Brain microvascular endothelial cell (primary cell): Measurements from ENCODE around the gene DOCK10.

Source experiments
- DNase-seq: peaks from one replicate; pipeline ENCODE4 v3.0.0-alpha.2; 2020
- H3K27ac ChIP-seq: fragments of 250-450 bp; sonication (Bioruptor Pico); 2 replicates; pipeline ENCODE4 v1.5.1; 2020; ENCODE audit warnings: mild to moderate bottlenecking, moderate library complexity
- H3K27me3 ChIP-seq: fragments of 250-450 bp; sonication (Bioruptor Pico); replicated peaks from 2 replicates; pipeline ENCODE4 v1.5.1; 2020; ENCODE audit warnings: mild to moderate bottlenecking
- H3K36me3 ChIP-seq: fragments of 250-450 bp; sonication (Bioruptor Pico); replicated peaks from 2 replicates; pipeline ENCODE4 v1.5.1; 2020; ENCODE audit warnings: mild to moderate bottlenecking
- H3K4me3 ChIP-seq: 2 replicates; pipeline ENCODE4 v1.5.1; 2011; ENCODE audit warnings: low read depth, mild to moderate bottlenecking, control low read depth, low read length, moderate library complexity
- CTCF ChIP-seq: IDR thresholded peaks from 2 replicates; pipeline ENCODE4 v1.5.1; 2011; ENCODE audit warnings: low read depth, mild to moderate bottlenecking, moderate library complexity, low read length, control low read depth, inconsistent platforms; ENCODE audit errors: missing control alignments
- in situ Hi-C: cut with HindIII; loops from 2 replicates; pipeline ENCODE4 v1.10.0; 2017; ENCODE audit warnings: low sequenced_read_pairs, low pct_ligation_motif_present

Gene DOCK10

DNA sequence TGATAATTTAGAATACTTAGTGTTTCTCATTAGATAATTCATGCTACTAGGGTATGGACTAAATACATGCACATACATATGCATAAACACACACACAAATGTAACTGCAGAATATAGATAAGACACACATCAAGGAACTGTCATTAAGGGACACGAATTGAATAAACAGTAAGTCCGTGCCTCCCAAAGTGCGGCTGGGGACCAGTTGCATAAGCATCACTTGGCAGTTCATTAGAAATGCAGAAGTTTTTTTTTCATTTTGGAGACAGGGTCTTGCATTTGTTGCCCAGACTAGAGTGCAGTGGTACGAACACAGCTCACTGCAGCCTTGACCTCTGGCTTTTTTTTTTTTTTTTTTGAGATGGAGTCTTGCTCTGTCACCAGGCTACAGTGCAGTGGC lies 196.1 kb downstream of the DOCK10 start:
- H3K4me3 ChIP-seq: no peak overlapping the region
- DNase-seq: no peak
- no peaks in the 10 kb centered on the region for H3K27me3 ChIP-seq
- in situ Hi-C loops: no loop called here
- no peak for TF ChIP-seq CTCF
- peaks cover 17% of the 10 kb centered on the region for H3K36me3 ChIP-seq
- H3K27ac ChIP-seq: no peak overlapping the region

DNA sequence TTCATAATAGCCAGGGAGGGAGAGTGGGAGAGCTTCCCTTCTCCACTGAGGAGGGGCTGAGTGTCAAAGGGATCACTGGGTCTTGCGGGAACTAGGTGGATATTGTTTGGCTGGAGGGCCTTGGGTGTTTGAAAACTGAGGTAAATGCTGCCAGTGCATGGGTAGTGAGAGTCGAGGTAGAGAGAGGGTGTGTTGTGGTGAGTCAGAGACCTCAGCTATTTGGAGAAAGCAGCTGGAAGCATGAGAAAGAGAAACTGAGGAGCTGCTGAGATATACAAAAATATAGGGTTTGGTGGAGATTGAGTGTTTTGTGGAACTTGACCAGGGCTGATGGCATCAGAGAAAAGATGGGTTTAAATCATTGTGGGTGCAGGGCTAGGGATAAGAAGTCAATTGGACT lies 199.1 kb downstream of the DOCK10 start:
- in situ Hi-C loops: no loop called here
- peaks cover 20% of the 10 kb centered on the region for H3K36me3 ChIP-seq
- DNase-seq: no peak
- H3K27me3 ChIP-seq: no peaks in the 10 kb centered on the region
- H3K27ac ChIP-seq: no peak overlapping the region
- H3K4me3 ChIP-seq: no peak overlapping the region
- no peak for TF ChIP-seq CTCF

GRCh38 chr2:224841910-224842309 lies 200.4 kb downstream of the DOCK10 start:
- no peak for DNase-seq
- Histone ChIP-seq H3K27ac (no peak overlapping the region), H3K4me3 (no peak overlapping the region), H3K36me3 (peaks cover 20% of the 10 kb centered on the region), H3K27me3 (no peaks in the 10 kb centered on the region)
- no peak for TF ChIP-seq CTCF
- in situ Hi-C loops: no loop called here

DNA sequence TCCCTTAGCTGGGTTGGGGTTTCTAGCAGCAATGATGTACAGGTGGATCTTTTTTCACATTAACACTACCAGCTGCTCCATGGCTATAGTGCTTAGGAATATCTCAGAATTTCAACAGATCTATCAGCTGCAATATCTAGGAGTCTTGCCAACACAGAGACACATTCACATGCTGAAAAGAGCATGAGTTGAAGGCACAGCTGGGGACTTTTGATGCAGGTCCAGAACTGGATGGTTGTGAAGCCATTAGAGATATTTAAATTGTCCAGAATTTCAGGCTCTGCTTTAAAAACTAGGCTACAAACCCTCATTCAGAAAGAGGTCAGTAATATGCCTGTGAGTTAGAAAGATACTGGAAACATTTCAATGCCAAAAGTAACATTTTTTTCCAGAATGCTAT lies 203.9 kb downstream of the DOCK10 start:
- TF ChIP-seq CTCF: no peak
- Histone ChIP-seq H3K27me3 (no peaks in the 10 kb centered on the region), H3K4me3 (no peak overlapping the region), H3K27ac (peak overlapping the region; percentile 51), H3K36me3 (peaks cover 19% of the 10 kb centered on the region)
- in situ Hi-C loops: no loop called here
- peak; percentile 45 for DNase-seq

GRCh38 chr2:224837558-224837957 lies 204.7 kb downstream of the DOCK10 start:
- in situ Hi-C loops: no loop called here
- Histone ChIP-seq H3K36me3 (peaks cover 21% of the 10 kb centered on the region), H3K27me3 (no peaks in the 10 kb centered on the region), H3K4me3 (no peak overlapping the region), H3K27ac (peak overlapping the region; percentile 51)
- TF ChIP-seq CTCF: peak; percentile 18
- DNase-seq: peak; percentile 88

- Histone ChIP-seq H3K36me3 (peaks cover 26% of the 10 kb centered on the region), H3K4me3 (no peak overlapping the region), H3K27ac (peak overlapping the region; percentile 51), H3K27me3 (no peaks in the 10 kb centered on the region)
- no peak for DNase-seq
- no peak for TF ChIP-seq CTCF
- in situ Hi-C loops: no loop called here
Measured at GRCh38 chr2:224837066-224837465, 205.2 kb downstream of the DOCK10 start.
